ENCODE results near the gene SLAMF1. TPM values are rescaled to one million over a fixed set of nuclear protein-coding genes. Genes with fewer than 3 reads are reported as not detected.
"Not testable (repeated sequence)": the region's sequence is repeated elsewhere in the genome, so short reads cannot be mapped to it uniquely, and the experiment has no call there.

The SLAMF1 gene
- total and polyA plus RNA-seq, 7 experiments from 2014 or later: 14.6 to 90.3 (median 22.9) TPM

GRCh38 chr1:160597051-160597450 is 49.8 kb downstream of the SLAMF1 start:
- DNase-seq: no peak
- CTCF ChIA-PET: interaction anchor here (0.8 to 1.5 kb wide), 5 partner anchors 9 to 45 kb away, joined by 3 to 4 read pairs (median 3); no protein-coding TSS in a partner anchor
- peaks cover 10 to 44% (median 20%) of the 10 kb centered on the region in 5 donors for H3K36me3 Mint-ChIP-seq
- ATAC-seq: no peak
- Histone ChIP-seq H3K36me3 (ENCODE audit: control insufficient read depth in 2 of 3, insufficient read depth in 3 of 3, low read length in 3 of 3) (no peaks in the 10 kb centered on the region), H3K4me3 (ENCODE audit: low read length) (no peak overlapping the region), H3K27ac (ENCODE audit: low read depth, low read length) (no peak overlapping the region), H3K9me3 (ENCODE audit: control insufficient read depth in 2 of 3, low read length in 3 of 3) (no peaks in the 10 kb centered on the region), H3K4me1 (ENCODE audit: control insufficient read depth in 2 of 2, insufficient read depth in 2 of 2, low read length in 2 of 2) (peaks cover 0 to 5% of the 10 kb centered on the region in 2 donors), H3K27me3 (ENCODE audit: control insufficient read depth in 2 of 2, insufficient read depth in 2 of 2, low read length in 2 of 2) (no peaks in the 10 kb centered on the region)
- H3K27me3 Mint-ChIP-seq: no peaks in the 10 kb centered on the region
- peaks cover 9 to 41% (median 22%) of the 10 kb centered on the region in 11 donors for H3K9me3 Mint-ChIP-seq
- POLR2A ChIA-PET: interaction anchor here (0.6 kb wide), 1 partner anchor 72 kb away, joined by 3 read pairs; no protein-coding TSS in a partner anchor
- peaks cover 0 to 4% (median 0%) of the 10 kb centered on the region in 7 donors for H3K4me1 Mint-ChIP-seq
- intact Hi-C loops (cut with micrococcal nuclease): no loop called here
- H3K4me3 Mint-ChIP-seq: no peak overlapping the region
- no peak overlapping the region for H3K27ac Mint-ChIP-seq

DNA sequence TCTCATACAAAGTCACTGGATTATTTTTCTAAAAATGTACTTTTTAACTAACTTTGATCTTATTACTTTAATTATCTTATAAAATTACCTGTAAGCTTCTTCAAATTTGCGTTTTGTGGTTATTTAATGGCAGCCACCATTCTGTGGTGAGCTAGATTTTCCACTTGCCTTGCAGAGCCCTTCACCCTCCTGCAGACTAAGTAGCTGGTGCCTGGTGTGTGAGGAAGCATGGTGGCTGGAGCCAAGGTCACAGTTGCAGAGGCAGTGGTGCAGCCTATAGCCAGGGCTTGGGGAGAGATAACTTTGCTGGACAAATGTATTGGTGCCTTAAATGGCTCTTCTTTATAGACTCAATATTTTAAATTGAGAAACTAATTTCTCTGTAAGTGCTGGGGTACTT is 56.4 kb downstream of the SLAMF1 start:
- ATAC-seq: no peak
- DNase-seq: no peak
- Mint-ChIP-seq H3K9me3 (peaks cover 3 to 20% (median 9%) of the 10 kb centered on the region in 11 donors), H3K36me3 (peaks cover 5 to 28% (median 10%) of the 10 kb centered on the region in 5 donors), H3K27ac (no peak overlapping the region), H3K4me1 (peaks cover 5 to 14% (median 6%) of the 10 kb centered on the region in 7 donors), H3K4me3 (no peak overlapping the region), H3K27me3 (no peaks in the 10 kb centered on the region)
- intact Hi-C loops (cut with micrococcal nuclease): loop anchor here in 1 of 2 donors (2.0 kb wide), 1 partner anchor 14 kb away; no protein-coding TSS in a partner anchor
- no peak overlapping the region for H3K4me3 ChIP-seq (ENCODE audit: low read length)
- H3K27me3 ChIP-seq (ENCODE audit: control insufficient read depth in 2 of 2, insufficient read depth in 2 of 2, low read length in 2 of 2): no peaks in the 10 kb centered on the region
- no peaks in the 10 kb centered on the region for H3K36me3 ChIP-seq (ENCODE audit: control insufficient read depth in 2 of 3, insufficient read depth in 3 of 3, low read length in 3 of 3)
- H3K27ac ChIP-seq (ENCODE audit: low read depth, low read length): no peak overlapping the region
- CTCF ChIA-PET: interaction anchor here (1.1 kb wide), 1 partner anchor 10 kb away, joined by 8 read pairs; no protein-coding TSS in a partner anchor
- POLR2A ChIA-PET: no interaction called here
- H3K4me1 ChIP-seq (ENCODE audit: control insufficient read depth in 2 of 2, insufficient read depth in 2 of 2, low read length in 2 of 2): peaks cover 0 to 12% of the 10 kb centered on the region in 2 donors
- no peaks in the 10 kb centered on the region for H3K9me3 ChIP-seq (ENCODE audit: control insufficient read depth in 2 of 3, low read length in 3 of 3)

DNA sequence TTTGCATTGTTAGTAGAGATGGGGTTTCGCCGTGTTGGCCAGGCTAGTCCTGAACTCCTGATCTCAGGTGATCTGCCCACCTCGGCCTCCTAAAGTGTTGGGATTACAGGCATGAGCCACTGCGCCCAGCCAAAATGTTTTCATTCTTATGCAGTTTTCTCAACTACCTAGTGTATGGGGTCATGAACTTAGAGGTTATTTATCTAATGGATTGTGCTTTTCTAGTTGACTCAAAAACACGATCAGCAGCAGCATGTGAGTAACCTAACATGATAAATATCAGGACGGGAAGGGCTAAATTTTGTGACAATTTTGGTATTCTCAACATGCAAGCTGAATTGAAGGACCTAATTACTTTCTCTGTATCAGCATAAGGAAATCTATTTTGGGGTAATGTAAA is 58.4 kb downstream of the SLAMF1 start:
- Mint-ChIP-seq H3K27me3 (no peaks in the 10 kb centered on the region), H3K4me1 (peaks cover 15 to 24% (median 20%) of the 10 kb centered on the region in 7 donors), H3K36me3 (peaks cover 0 to 23% (median 8%) of the 10 kb centered on the region in 5 donors), H3K9me3 (peaks cover 0 to 22% (median 3%) of the 10 kb centered on the region in 11 donors), H3K4me3 (no peak overlapping the region), H3K27ac (peak overlapping the region in 1 of 9 donors; percentile 26)
- Histone ChIP-seq H3K4me1 (ENCODE audit: control insufficient read depth in 2 of 2, insufficient read depth in 2 of 2, low read length in 2 of 2) (peaks cover 4 to 20% of the 10 kb centered on the region in 2 donors), H3K9me3 (ENCODE audit: control insufficient read depth in 2 of 3, low read length in 3 of 3) (no peaks in the 10 kb centered on the region), H3K27me3 (ENCODE audit: control insufficient read depth in 2 of 2, insufficient read depth in 2 of 2, low read length in 2 of 2) (no peaks in the 10 kb centered on the region), H3K36me3 (ENCODE audit: control insufficient read depth in 2 of 3, insufficient read depth in 3 of 3, low read length in 3 of 3) (no peaks in the 10 kb centered on the region), H3K27ac (ENCODE audit: low read depth, low read length) (no peak overlapping the region), H3K4me3 (ENCODE audit: low read length) (no peak overlapping the region)
- no peak for ATAC-seq
- intact Hi-C loops (cut with micrococcal nuclease): no loop called here
- ChIA-PET CTCF (interaction anchor here (1.1 kb wide), 1 partner anchor 138 kb away, joined by 3 read pairs; no protein-coding TSS in a partner anchor), POLR2A (interaction anchor here (0.6 to 1.4 kb wide), 3 partner anchors 10 to 65 kb away, joined by 3 to 4 read pairs (median 3); partner anchors contain the start of gene SLAMF6)
- DNase-seq: no peak

- ChIA-PET CTCF (interaction anchor here (1.4 to 2.4 kb wide), 2 partner anchors 20 to 22 kb away, joined by 3 to 12 read pairs; no protein-coding TSS in a partner anchor), POLR2A (interaction anchor here (3.0 kb wide), 1 partner anchor 9 kb away, joined by 20 read pairs; no protein-coding TSS in a partner anchor)
- Mint-ChIP-seq H3K4me1 (peaks cover 29 to 54% (median 43%) of the 10 kb centered on the region in 7 donors), H3K36me3 (peaks cover 4 to 18% (median 7%) of the 10 kb centered on the region in 5 donors), H3K27me3 (no peaks in the 10 kb centered on the region), H3K9me3 (peaks cover 0 to 20% (median 3%) of the 10 kb centered on the region in 11 donors), H3K4me3 (peak overlapping the region in 1 of 10 donors; percentile 10), H3K27ac (peak overlapping the region in 2 of 9 donors; percentile 17 to 28)
- no peaks in the 10 kb centered on the region for H3K9me3 ChIP-seq (ENCODE audit: control insufficient read depth in 2 of 3, low read length in 3 of 3)
- H3K27ac ChIP-seq (ENCODE audit: low read depth, low read length): no peak overlapping the region
- no peaks in the 10 kb centered on the region for H3K27me3 ChIP-seq (ENCODE audit: control insufficient read depth in 2 of 2, insufficient read depth in 2 of 2, low read length in 2 of 2)
- H3K36me3 ChIP-seq (ENCODE audit: control insufficient read depth in 2 of 3, insufficient read depth in 3 of 3, low read length in 3 of 3): no peaks in the 10 kb centered on the region
- ATAC-seq: no peak
- intact Hi-C loops (cut with micrococcal nuclease): no loop called here
- DNase-seq: no peak
- no peak overlapping the region for H3K4me3 ChIP-seq (ENCODE audit: low read length)
- peaks cover 19 to 39% of the 10 kb centered on the region in 2 donors for H3K4me1 ChIP-seq (ENCODE audit: control insufficient read depth in 2 of 2, insufficient read depth in 2 of 2, low read length in 2 of 2)
These were observed 62.1 kb downstream of the SLAMF1 start for GRCh38 chr1:160584784-160585183.

- Mint-ChIP-seq H3K36me3 (peaks cover 4 to 21% (median 7%) of the 10 kb centered on the region in 5 donors), H3K4me1 (peaks cover 30 to 71% (median 58%) of the 10 kb centered on the region in 7 donors), H3K9me3 (peaks cover 0 to 20% (median 3%) of the 10 kb centered on the region in 11 donors), H3K27ac (peak overlapping the region in 3 of 9 donors; percentile 36 to 73 (median 42))
- POLR2A ChIA-PET: interaction anchor here (0.6 kb wide), 1 partner anchor 128 kb away, joined by 3 read pairs; no protein-coding TSS in a partner anchor
- H3K9me3 ChIP-seq (ENCODE audit: control insufficient read depth in 2 of 3, low read length in 3 of 3); H3K27me3 ChIP-seq (ENCODE audit: control insufficient read depth in 2 of 2, insufficient read depth in 2 of 2, low read length in 2 of 2); H3K4me3 ChIP-seq (ENCODE audit: low read length); ATAC-seq; CTCF ChIA-PET; H3K27ac ChIP-seq (ENCODE audit: low read depth, low read length); H3K4me3 Mint-ChIP-seq; DNase-seq; H3K27me3 Mint-ChIP-seq; H3K36me3 ChIP-seq (ENCODE audit: control insufficient read depth in 2 of 3, insufficient read depth in 3 of 3, low read length in 3 of 3); intact Hi-C loops (cut with micrococcal nuclease): not testable (repeated sequence)
- H3K4me1 ChIP-seq (ENCODE audit: control insufficient read depth in 2 of 2, insufficient read depth in 2 of 2, low read length in 2 of 2): peaks cover 30 to 39% of the 10 kb centered on the region in 2 donors
These were observed 63.9 kb downstream of the SLAMF1 start for GRCh38 chr1:160582976-160583375.

DNA sequence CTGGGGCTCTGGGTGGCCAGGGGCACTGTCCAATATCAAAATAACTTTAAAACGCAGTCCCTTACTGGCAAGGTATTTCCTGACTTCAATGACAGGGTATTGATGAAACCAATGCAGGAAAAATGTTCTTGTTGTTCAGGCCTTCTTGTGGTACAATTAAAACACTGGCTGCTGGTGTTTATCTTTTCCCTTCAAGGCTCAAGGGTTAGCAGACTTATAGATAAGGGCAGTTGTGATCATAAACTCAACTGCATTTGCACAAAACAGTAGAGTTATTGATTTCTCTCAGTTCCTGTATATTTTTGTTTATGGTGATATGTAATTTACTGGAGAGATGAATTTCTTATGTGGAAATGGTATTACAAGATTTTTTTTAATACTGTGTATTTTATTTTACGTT is 64.9 kb downstream of the SLAMF1 start:
- DNase-seq (no peak), ATAC-seq (no peak)
- ChIA-PET CTCF (no interaction called here), POLR2A (interaction anchor here (1.1 kb wide), 1 partner anchor 8 kb away, joined by 5 read pairs; no protein-coding TSS in a partner anchor)
- H3K4me1 Mint-ChIP-seq: peaks cover 36 to 81% (median 68%) of the 10 kb centered on the region in 7 donors
- peak overlapping the region in 7 of 9 donors; percentile 41 to 97 (median 91) for H3K27ac Mint-ChIP-seq
- H3K36me3 Mint-ChIP-seq: peaks cover 4 to 21% (median 8%) of the 10 kb centered on the region in 5 donors
- intact Hi-C loops (cut with micrococcal nuclease): no loop called here
- Histone ChIP-seq H3K27ac (ENCODE audit: low read depth, low read length) (no peak overlapping the region), H3K4me3 (ENCODE audit: low read length) (no peak overlapping the region), H3K27me3 (ENCODE audit: control insufficient read depth in 2 of 2, insufficient read depth in 2 of 2, low read length in 2 of 2) (no peaks in the 10 kb centered on the region), H3K36me3 (ENCODE audit: control insufficient read depth in 2 of 3, insufficient read depth in 3 of 3, low read length in 3 of 3) (no peaks in the 10 kb centered on the region), H3K9me3 (ENCODE audit: control insufficient read depth in 2 of 3, low read length in 3 of 3) (no peaks in the 10 kb centered on the region), H3K4me1 (ENCODE audit: control insufficient read depth in 2 of 2, insufficient read depth in 2 of 2, low read length in 2 of 2) (peaks cover 32 to 39% of the 10 kb centered on the region in 2 donors)
- H3K9me3 Mint-ChIP-seq: peaks cover 0 to 20% (median 3%) of the 10 kb centered on the region in 11 donors
- peak overlapping the region in 2 of 10 donors; percentile 35 to 52 for H3K4me3 Mint-ChIP-seq
- H3K27me3 Mint-ChIP-seq: no peaks in the 10 kb centered on the region
